CD4-positive, alpha-beta T cell (primary cell): ENCODE results near the gene PDZD4. TPM values are rescaled to one million over a fixed set of nuclear protein-coding genes. Genes with fewer than 3 reads are reported as not detected.
A peak's percentile ranks its signal among the peaks of the same experiment; 100 is the strongest.

ENCODE experiments used
- ATAC-seq: fragments of 200-7000 bp; cut with Tn5 transposase; one replicate; pipeline ENCODE4 v1.10.0; 2022; ENCODE audit warnings: mild to moderate bottlenecking; ENCODE audit not compliant: poor library complexity
- CTCF ChIA-PET: fragments of 350-600 bp; sonication (Branson Sonifier 250); formaldehyde crosslinking; loops from one replicate; lab custom pipeline; 2021; ENCODE audit warnings: antibody characterized with exemption, inconsistent platforms; lab: Charles Lee
- POLR2A ChIA-PET: fragments of 350-600 bp; sonication (Branson Sonifier 250); formaldehyde crosslinking; loops from one replicate; lab custom pipeline; 2021; ENCODE audit warnings: antibody characterized with exemption, inconsistent platforms; lab: Charles Lee
- DNase-seq, 14 experiments: peaks; one replicate each; pipeline ENCODE4 v3.0.0-alpha.2; 2013 to 2020; ENCODE audit warnings: mixed read lengths in 2 of 14
- H3K27ac ChIP-seq, 2 donors: one replicate each; pipeline versions ENCODE4 v1.5.1 to v1.7.0; 2013; ENCODE audit warnings: low read length in 2 of 2, low read depth in 1 of 2, mild to moderate bottlenecking in 1 of 2
- H3K27me3 ChIP-seq, 2 experiments: 1 replicate in 1 of 2; 2 replicates in 1 of 2; pipeline versions ENCODE4 v1.6.1 to v1.7.0; 2013; ENCODE audit warnings: low read length in 2 of 2, control low read depth in 1 of 2, mild to moderate bottlenecking in 1 of 2, moderate library complexity in 1 of 2; ENCODE audit not compliant: insufficient read depth in 2 of 2, control insufficient read depth in 1 of 2
- H3K36me3 ChIP-seq: one replicate; pipeline ENCODE4 v1.6.1; 2013; ENCODE audit warnings: low read length, control low read depth; ENCODE audit not compliant: insufficient read depth
- H3K4me1 ChIP-seq: one replicate; pipeline ENCODE4 v1.6.1; 2013; ENCODE audit warnings: low read length, control low read depth; ENCODE audit not compliant: insufficient read depth
- H3K4me3 ChIP-seq: one replicate; pipeline ENCODE4 v1.5.1; 2013; ENCODE audit warnings: mild to moderate bottlenecking, low read length, moderate library complexity
- H3K9me3 ChIP-seq, 2 experiments: 1 replicate in 1 of 2; 2 replicates in 1 of 2; pipeline versions ENCODE4 v1.6.1 to v1.7.0; 2013; ENCODE audit warnings: low read length in 2 of 2, mild to moderate bottlenecking in 2 of 2, control low read depth in 1 of 2, moderate library complexity in 1 of 2; ENCODE audit not compliant: control insufficient read depth in 1 of 2, insufficient read depth in 1 of 2
- H3K27ac Mint-ChIP-seq: one replicate; pipeline ENCODE4 v1.8.0; 2020; ENCODE audit warnings: mixed read lengths
- H3K27me3 Mint-ChIP-seq: one replicate; pipeline ENCODE4 v1.8.0; 2021; ENCODE audit warnings: mixed read lengths
- H3K36me3 Mint-ChIP-seq: one replicate; pipeline ENCODE4 v1.8.0; 2021; ENCODE audit warnings: low read depth, mixed read lengths
- H3K4me1 Mint-ChIP-seq: one replicate; pipeline ENCODE4 v1.8.0; 2021; ENCODE audit warnings: low read depth, mixed read lengths
- H3K4me3 Mint-ChIP-seq: one replicate; pipeline ENCODE4 v1.8.0; 2020; ENCODE audit warnings: mild to moderate bottlenecking, mixed read lengths
- H3K9me3 Mint-ChIP-seq: one replicate; pipeline ENCODE4 v1.8.0; 2020; ENCODE audit warnings: mixed read lengths
- CTCF ChIP-seq: fragments of 200-600 bp; IDR thresholded peaks from one replicate; pipeline ENCODE4 v1.8.0; 2022; ENCODE audit warnings: antibody characterized with exemption, mild to moderate bottlenecking
- intact Hi-C, 2 experiments: fragments of 100-400 bp; cut with DNase I in 1 of 2; cut with micrococcal nuclease in 1 of 2; formaldehyde crosslinking; loops; one replicate each; pipeline versions ENCODE4 v1.15.1 to v1.9.0; 2023 to 2025; cut with DNase I, micrococcal nuclease
- total RNA-seq, 174 experiments: library from RNA in 2 of 174; stranded (reverse) in 2 of 174; gene quantifications; one replicate each; pipeline ENCODE4 v1.2.3 and lab custom pipeline; 2021 to 2026

The PDZD4 gene
- total RNA-seq, 2 experiments from 2014 or later, result 24.8 to 26.8 TPM

GRCh38 chrX:153761863-153762262 is 68.5 kb downstream of the PDZD4 start:
- intact Hi-C loops, result loop anchor here in 1 of 2 experiments (10.0 kb wide), 1 partner anchor 123 kb away; the partner anchor contains the start of gene L1CAM
- TF ChIP-seq CTCF, result no peak
- DNase-seq (no peak), ATAC-seq (no peak)
- Mint-ChIP-seq H3K9me3 (no peaks in the 10 kb centered on the region), H3K4me1 (peaks cover 4% of the 10 kb centered on the region), H3K36me3 (no peaks in the 10 kb centered on the region), H3K4me3 (no peak overlapping the region), H3K27me3 (no peaks in the 10 kb centered on the region), H3K27ac (no peak overlapping the region)
- H3K36me3 ChIP-seq, result no peaks in the 10 kb centered on the region
- no peaks in the 10 kb centered on the region for H3K27me3 ChIP-seq
- no peaks in the 10 kb centered on the region for H3K9me3 ChIP-seq
- ChIA-PET CTCF (no interaction called here), POLR2A (no interaction called here)
- H3K27ac ChIP-seq, result no peak overlapping the region
- no peak overlapping the region for H3K4me3 ChIP-seq
- peaks cover 5% of the 10 kb centered on the region for H3K4me1 ChIP-seq

GRCh38 chrX:153755136-153755535 is 75.2 kb downstream of the PDZD4 start:
- H3K4me3 ChIP-seq, result no peak overlapping the region
- no peaks in the 10 kb centered on the region for H3K9me3 Mint-ChIP-seq
- no peak overlapping the region for H3K27ac ChIP-seq
- TF ChIP-seq CTCF, result no peak
- ChIA-PET POLR2A (no interaction called here), CTCF (no interaction called here)
- H3K36me3 ChIP-seq, result no peaks in the 10 kb centered on the region
- H3K36me3 Mint-ChIP-seq, result no peaks in the 10 kb centered on the region
- H3K27me3 ChIP-seq, result no peaks in the 10 kb centered on the region
- no peaks in the 10 kb centered on the region for H3K4me1 ChIP-seq
- H3K4me1 Mint-ChIP-seq, result no peaks in the 10 kb centered on the region
- intact Hi-C loops, result loop anchor here in 1 of 2 experiments (10.0 kb wide), 1 partner anchor 70 kb away; the partner anchor contains the start of gene SLC6A8
- H3K27ac Mint-ChIP-seq, result no peak overlapping the region
- no peaks in the 10 kb centered on the region for H3K27me3 Mint-ChIP-seq
- no peak overlapping the region for H3K4me3 Mint-ChIP-seq
- H3K9me3 ChIP-seq, result no peaks in the 10 kb centered on the region
- ATAC-seq (no peak), DNase-seq (peak in 1 of 14 experiments; percentile 20)

Other genes with a start within 250 kb of the PDZD4 start
- gene CCNQ, start 231.4 kb downstream of the PDZD4 start, total RNA-seq, result 10 to 100 TPM; 13.9 to 14.1 TPM
- not detected for gene DUSP9, start 183.3 kb downstream of the PDZD4 start, total RNA-seq
- gene PNCK, start 156.7 kb downstream of the PDZD4 start, total RNA-seq, result 1 to 10 TPM in 1 of 2 experiments, under 1 TPM in 1; 0.70 to 1.0 TPM
- gene SLC6A8, start 142.6 kb downstream of the PDZD4 start, total RNA-seq, result under 1 TPM; 0.42 to 0.71 TPM
- gene BCAP31, start 106.2 kb downstream of the PDZD4 start, total RNA-seq, result 10 to 100 TPM; 42.1 to 43.1 TPM
- gene ABCD1, start 105.7 kb downstream of the PDZD4 start, total RNA-seq, result 1 to 10 TPM; 8.6 to 9.2 TPM
- gene PLXNB3, start 66.3 kb downstream of the PDZD4 start, total RNA-seq, result not detected
- not detected for gene SRPK3, start 49.5 kb downstream of the PDZD4 start, total RNA-seq
- 10 to 100 TPM; 46.8 to 47.3 TPM for gene IDH3G, start 36.2 kb downstream of the PDZD4 start, total RNA-seq
- gene SSR4, start 35.9 kb downstream of the PDZD4 start, total RNA-seq, result 100 to 1,000 TPM; 171 to 173 TPM
- 1 to 10 TPM in 1 of 2 experiments, under 1 TPM in 1; 0.89 to 1.2 TPM for gene L1CAM, start 55.6 kb upstream of the PDZD4 start, total RNA-seq
- not detected for gene AVPR2, start 74.1 kb upstream of the PDZD4 start, total RNA-seq
- 100 to 1,000 TPM; 456 to 463 TPM for gene ARHGAP4, start 95.7 kb upstream of the PDZD4 start, total RNA-seq
- 10 to 100 TPM; 41.5 to 42.0 TPM for gene NAA10, start 104.5 kb upstream of the PDZD4 start, total RNA-seq
- 1 to 10 TPM; 8.6 to 9.3 TPM for gene RENBP, start 114.1 kb upstream of the PDZD4 start, total RNA-seq
- gene HCFC1, start 141.3 kb upstream of the PDZD4 start, total RNA-seq, result 10 to 100 TPM; 45.9 to 50.2 TPM
- 1 to 10 TPM; 1.4 to 2.0 TPM for gene TMEM187, start 142.2 kb upstream of the PDZD4 start, total RNA-seq
- 10 to 100 TPM; 61.2 to 67.4 TPM for gene IRAK1, start 189.4 kb upstream of the PDZD4 start, total RNA-seq